ENCODE data around the gene CFAP161.

Gene CFAP161, protein sequence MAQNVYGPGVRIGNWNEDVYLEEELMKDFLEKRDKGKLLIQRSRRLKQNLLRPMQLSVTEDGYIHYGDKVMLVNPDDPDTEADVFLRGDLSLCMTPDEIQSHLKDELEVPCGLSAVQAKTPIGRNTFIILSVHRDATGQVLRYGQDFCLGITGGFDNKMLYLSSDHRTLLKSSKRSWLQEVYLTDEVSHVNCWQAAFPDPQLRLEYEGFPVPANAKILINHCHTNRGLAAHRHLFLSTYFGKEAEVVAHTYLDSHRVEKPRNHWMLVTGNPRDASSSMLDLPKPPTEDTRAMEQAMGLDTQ

GRCh38 chr15:81133782-81134461 lies at the start of gene CFAP161:
Gene CFAP161, plus strand, starts transcription at chr15:81134270. Its CDS starts 60 bp downstream, at chr15:81134330.
- FAIRE-seq, result no peak

DNA sequence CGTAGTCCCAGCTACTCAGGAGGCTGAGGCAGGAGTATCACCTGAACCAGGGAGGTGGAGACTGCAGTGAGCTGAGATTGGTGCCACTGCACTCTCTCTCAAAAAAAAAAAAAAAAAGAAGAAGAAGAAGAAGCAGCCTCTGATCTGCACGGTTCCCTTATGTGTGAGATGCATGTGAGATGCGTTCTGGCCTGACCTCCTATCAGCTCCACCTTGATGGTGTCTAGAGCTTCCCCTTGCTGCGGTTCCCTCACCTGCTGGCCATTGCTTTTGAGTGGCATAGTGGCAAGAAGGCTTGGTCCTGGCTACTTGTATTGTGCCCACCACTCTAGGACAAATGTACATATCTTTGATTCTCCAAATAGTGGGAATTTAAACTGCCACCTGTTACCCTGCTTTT lies 49.4 kb upstream of the CFAP161 start:
- no peak for FAIRE-seq

- no peak for FAIRE-seq
Observed at GRCh38 chr15:81085213-81085612, 48.9 kb upstream of the CFAP161 start.

DNA sequence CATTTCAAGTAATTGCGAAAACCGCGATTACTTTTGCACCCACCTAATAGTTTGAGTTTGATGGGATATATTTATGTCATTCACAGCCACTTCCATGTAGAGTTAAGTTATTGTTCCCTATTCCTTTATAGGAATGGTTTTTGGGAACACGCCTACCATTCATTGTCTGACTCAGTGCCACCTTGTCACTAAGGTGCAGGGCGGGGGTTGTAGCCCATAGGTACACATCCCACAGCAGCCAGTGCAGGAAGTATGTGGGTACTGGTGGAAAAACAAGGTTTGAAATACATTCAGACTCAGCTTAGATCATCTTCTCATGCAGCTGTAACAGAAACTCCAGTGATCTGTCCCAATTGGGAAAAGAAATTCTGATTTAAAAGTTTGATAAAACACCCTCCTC lies 48.2 kb upstream of the CFAP161 start:
- FAIRE-seq, result no peak

GRCh38 chr15:81087066-81087465 lies 47.0 kb upstream of the CFAP161 start:
- FAIRE-seq, result no peak

DNA sequence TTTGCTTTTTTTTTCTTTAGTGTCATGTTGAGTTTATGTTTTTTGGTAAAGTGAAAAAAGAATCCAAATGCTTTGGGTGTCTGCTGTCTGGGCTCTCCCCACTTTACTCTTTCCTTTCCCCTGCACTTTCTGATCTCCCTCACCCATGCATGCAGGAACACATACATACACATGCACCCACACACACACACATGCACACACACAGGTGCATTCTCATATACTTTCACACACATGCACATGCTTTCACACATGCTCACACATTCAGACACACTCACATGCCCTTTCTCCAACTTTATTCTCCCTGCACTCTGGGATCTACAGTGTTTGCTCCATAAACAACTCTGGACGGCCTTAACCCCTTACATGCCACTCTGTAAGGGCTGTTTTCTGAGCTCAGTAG lies 46.4 kb upstream of the CFAP161 start:
- FAIRE-seq, result no peak

DNA sequence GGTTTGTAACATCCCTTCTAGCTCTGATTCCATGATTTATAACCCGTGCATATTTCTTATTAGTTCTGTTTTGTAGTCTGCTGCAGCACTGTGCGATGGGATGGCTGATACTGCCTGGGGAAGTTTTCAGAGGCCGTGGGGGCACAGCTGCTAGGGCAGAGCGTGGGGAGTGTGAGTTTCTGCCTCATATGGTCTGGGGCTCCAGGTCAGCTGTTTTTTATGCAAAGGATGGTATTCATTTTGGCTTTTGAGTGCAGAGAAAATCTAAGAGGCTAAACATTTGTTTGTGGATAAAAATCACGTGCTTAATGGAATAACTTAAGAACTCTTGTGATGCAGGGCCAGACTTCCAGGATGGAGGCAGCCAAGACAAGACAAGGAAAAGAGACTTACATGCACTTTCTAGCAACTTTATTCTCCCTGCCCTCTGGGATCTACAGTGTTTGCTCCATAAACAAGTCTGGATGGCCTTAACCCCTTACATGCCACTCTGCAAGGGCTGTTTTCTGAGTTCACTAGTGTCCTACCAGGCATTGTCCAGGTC lies 45.5 kb upstream of the CFAP161 start:
- FAIRE-seq, result no peak

DNA sequence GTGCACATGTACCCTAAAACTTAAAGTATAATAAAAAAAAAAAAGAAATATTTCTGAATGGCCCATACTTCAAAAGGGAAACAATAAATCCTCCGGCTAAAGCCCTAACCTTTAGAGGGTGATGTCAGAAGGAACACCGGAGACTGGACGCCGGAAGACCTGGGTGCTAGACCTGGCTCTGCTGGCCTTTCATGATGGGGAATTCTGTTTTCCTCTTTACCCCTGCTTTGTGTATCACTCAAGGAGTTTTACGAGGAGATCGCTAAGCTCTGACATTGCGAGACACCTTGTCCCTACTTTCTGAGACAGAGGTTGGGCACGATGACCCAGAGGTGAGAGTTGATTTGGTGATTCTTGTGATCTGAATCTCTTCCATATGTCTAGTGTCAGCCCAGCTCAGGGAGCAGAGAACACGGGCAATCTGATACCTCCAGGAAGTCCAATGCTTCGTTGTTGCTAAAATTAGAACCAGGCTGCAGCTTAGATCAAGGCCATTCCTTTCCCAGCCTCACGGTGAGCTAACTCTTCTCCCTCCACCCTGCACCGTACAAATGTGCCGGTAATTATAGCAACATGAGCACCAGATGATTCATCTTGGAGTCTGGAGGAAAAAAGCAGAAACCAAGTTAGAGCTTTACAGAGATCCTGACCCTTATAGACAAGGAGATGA lies 42.0 kb upstream of the CFAP161 start:
- FAIRE-seq, result no peak

DNA sequence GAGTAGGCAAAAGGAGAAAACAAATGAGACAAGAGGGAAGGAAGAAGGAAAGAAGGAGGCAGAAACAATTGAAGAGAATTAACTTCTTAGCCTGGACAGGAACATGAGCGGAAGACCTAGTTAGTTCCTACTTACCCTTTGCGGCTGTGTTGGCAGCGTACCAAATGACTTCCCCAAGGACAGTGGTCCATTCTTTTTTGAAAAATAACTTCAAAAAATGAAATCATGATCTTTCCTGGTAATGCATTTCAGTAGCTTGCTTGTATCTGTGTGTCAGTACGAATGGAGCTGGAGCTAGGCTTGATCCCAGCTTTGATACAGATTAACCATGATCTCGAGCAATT lies 41.5 kb upstream of the CFAP161 start:
- no peak for FAIRE-seq

- no peak for FAIRE-seq
Observed at GRCh38 chr15:81093961-81094360, 40.1 kb upstream of the CFAP161 start.

GRCh38 chr15:81095690-81096365 lies 38.2 kb upstream of the CFAP161 start:
- no peak for FAIRE-seq

- FAIRE-seq, result no peak
Observed at GRCh38 chr15:81096398-81096797, 37.7 kb upstream of the CFAP161 start.

- no peak for FAIRE-seq
Observed at GRCh38 chr15:81097116-81097889, 36.8 kb upstream of the CFAP161 start.

- FAIRE-seq, result no peak
Observed at GRCh38 chr15:81097890-81098280, 36.2 kb upstream of the CFAP161 start.

DNA sequence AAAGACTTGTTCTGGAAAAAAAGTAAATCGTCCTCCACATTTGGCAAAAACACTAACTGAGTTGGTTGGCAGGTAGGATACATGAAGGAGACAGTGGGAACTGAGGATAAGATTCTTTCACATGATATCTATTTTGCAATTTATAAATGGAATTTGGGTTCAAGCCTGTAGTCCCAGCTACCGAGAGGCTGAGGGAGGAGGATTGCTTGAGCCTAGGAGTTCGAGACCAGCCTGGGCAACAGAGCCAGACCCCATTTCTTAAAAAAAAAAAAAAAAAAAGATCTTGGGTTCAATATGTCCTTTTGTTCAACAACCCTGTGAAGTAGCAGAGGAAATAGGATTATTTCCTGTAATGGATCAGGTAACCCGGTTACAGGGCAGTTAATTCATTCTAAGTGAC lies 35.7 kb upstream of the CFAP161 start:
- FAIRE-seq, result no peak

GRCh38 chr15:81098861-81099651 lies 35.0 kb upstream of the CFAP161 start:
- FAIRE-seq, result no peak

GRCh38 chr15:81101894-81102815 lies 31.9 kb upstream of the CFAP161 start:
- no peak for FAIRE-seq

GRCh38 chr15:81103857-81104256 lies 30.2 kb upstream of the CFAP161 start:
- FAIRE-seq, result no peak

- no peak for FAIRE-seq
Observed at GRCh38 chr15:81105545-81105944, 28.5 kb upstream of the CFAP161 start.

- FAIRE-seq, result no peak
Observed at GRCh38 chr15:81106560-81106959, 27.5 kb upstream of the CFAP161 start.
